NCI-H510A treated with DMSO at 0.1 percent for 48 hours (cell line): ENCODE data around the gene UNC93A.
"Not testable (repeated sequence)": the region's sequence is repeated elsewhere in the genome, so short reads cannot be mapped to it uniquely, and the experiment has no call there.

Experiments
- DNase-seq: peaks from one replicate; lab custom pipeline; 2025; lab: John Stamatoyannopoulos, UW

Gene UNC93A

DNA sequence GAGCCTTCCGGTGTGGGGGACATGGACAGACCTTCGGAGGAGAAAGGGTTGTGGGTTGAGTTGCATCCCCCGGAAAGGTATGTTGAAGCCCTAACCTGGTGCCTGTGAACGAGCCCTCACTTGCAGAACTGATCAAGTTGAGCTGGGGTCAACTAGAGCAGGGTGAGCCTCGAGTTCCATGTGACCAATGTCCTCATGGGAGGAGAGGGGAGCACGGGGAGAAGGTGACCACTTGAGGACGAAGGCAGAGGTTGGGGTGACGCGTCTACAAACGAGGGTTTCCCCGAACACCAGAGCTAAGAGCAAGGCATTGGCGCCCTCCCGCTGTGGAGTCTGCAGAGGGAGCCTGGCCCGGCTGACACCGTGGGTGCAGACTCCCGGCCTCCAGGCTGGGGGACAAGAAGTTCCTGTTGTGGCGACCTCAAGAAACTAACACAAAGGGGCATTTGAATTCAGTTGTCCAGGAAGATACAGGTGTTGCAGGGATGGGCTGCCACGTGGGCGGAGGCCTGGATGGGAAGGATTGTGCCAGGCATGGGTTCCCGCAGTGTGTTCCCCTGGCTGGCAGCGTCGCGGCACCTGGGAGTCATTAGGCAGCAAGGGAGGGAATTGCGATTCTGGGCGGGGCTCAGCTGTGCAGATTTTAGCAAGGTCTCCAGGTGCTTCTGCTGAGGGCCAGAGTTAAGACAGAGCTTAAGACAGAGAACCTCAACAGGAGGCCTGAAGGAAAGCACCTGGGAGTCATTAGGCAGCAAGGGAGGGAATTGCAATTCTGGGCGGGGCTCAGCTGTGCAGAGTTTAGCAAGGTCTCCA lies 20.4 kb upstream of the UNC93A start:
- no peak for DNase-seq

GRCh38 chr6:167272151-167272550 lies 19.0 kb upstream of the UNC93A start:
- no peak for DNase-seq

- no peak for DNase-seq
These were observed 18.3 kb upstream of the UNC93A start for GRCh38 chr6:167272696-167273379.

- no peak for DNase-seq
These were observed 16.8 kb upstream of the UNC93A start for GRCh38 chr6:167274270-167274669.

- no peak for DNase-seq
These were observed 16.1 kb upstream of the UNC93A start for GRCh38 chr6:167275001-167275400.

DNA sequence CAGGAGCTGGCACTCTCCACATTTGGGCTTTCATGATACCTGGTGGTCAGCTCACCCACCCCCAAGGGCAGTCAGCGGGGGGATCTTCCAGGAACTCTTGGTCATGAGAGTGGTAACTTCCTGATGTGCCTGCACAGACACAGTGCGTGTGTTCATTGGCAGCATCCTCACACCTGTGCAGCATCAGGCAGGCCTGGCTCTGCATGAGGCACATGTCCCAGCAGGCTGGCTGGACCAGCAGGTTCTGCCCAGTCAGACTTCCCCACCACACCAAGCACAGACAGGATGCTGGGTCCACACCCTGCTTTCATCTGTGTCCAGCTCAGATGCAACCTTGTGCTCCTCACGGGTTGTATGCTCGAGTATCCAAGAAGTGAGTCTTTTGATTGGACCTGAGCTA lies 15.7 kb upstream of the UNC93A start:
- DNase-seq = no peak

- DNase-seq = no peak
These were observed 14.2 kb upstream of the UNC93A start for GRCh38 chr6:167276772-167277533.

DNA sequence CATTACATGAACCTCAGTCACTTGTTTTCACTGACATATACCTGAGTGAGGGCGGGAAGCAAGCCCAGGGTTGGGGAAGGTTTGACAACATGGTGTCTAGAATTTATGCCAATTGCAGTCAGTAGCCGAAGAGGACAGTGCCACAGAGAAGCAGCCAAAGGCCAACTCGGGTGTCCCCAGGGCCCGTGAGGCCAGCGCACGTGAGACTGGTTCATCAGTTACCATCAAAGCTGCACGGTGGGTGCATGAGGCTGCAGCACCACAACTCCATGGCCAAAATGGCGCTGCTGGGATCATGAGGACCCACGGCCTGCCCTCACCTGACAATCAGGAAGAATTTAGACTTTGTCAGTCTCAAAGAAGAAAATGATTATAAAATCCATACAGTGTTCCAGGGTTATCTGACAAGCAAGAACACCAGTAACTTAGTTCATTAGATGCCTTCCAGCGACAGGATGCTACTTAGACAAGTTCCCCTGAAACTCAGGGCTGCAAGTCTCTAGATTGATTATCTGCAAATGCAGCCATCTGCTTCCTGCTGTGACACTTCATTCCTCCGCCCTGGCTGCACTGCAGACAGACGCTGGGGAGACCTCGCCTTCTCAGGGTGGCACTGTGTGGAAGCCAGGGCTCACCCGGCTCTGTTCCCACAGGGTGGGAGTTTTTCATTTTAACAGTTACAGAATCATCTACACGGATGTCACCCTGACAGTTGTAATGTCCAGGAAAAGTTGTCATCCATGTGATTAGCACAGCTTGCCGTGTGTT lies 12.8 kb upstream of the UNC93A start:
- not testable (repeated sequence) for DNase-seq

DNA sequence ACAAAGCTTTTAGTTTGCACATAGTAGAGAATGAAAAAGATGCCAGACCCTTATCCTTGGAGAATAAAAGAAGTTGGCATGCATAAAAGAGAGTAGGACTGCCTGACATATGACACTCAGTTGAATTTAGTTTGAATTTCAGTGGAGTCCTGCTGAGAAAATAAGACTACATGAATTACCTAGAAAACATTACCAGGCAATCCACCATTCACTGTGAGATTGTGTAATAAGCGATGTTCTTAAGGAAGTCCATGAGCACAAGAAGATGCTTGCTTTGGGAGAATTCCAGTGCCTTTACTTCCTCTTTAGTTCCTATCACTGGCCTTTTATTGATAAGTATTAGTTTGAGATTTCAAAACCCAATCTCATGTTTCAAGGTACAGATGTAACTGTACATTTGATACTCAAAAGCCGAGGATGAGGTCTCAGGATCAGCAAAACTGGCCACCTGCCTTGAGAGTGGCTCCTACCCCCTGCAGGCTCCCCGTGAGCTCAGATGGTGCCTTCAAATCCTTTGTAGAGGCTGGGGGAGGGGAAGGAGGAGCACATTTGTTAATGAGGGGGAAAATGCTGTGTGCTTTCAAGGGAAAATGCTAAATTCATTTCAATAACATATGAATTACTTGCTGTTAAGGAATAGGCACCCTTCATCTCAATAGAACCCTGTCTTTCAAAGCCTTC lies 11.2 kb upstream of the UNC93A start:
- DNase-seq = no peak

- DNase-seq = not testable (repeated sequence)
These were observed 10.6 kb upstream of the UNC93A start for GRCh38 chr6:167280466-167280865.

DNA sequence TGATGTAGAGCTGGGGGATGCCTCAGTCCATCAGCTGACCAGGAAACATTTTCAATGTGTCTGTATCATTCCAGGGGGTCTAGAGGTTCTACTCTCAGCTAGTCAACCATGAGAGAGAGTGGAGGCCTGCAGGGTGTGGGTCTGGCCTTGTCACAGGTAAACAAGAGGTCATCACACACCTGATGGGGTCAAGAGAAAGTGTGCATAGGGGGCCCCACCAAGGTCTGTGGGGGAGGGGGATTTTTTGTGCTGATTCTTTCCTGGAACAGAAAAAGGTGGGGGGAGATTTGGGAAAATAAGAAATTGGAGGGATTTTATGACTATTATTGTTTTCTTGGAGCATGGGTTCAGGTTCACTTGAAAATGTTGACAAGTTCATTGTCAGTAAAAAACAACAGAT lies 8.9 kb upstream of the UNC93A start:
- DNase-seq = no peak

GRCh38 chr6:167284565-167284964 lies 6.5 kb upstream of the UNC93A start:
- not testable (repeated sequence) for DNase-seq

- DNase-seq = no peak
These were observed 5.9 kb upstream of the UNC93A start for GRCh38 chr6:167285077-167285770.

DNA sequence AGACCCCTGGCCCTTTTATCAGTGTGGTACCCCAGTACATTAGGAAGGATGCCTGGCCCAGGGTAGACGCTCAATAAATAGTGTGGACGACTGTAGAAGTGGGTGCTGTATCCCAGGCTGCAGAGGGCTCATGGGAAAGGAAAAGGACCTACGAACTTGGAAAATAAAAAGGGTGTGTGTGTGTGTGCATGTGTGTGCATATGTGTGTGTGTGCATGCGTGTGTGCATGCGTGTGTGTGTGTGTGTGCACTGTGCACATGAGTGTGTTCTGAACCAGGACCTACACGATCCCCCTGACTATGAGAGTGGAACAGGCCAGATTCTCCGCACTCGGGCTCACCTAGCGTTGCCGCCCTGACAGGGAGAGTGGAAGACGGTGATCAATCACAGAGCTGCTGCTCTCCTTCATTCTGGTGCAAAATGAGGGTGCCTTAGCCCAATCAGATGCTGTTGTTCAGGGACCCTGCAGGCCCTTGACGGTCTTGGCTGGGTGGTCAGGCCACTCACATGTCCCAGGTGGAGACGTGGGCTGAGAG lies 3.5 kb upstream of the UNC93A start:
- DNase-seq = no peak

GRCh38 chr6:167288591-167289225 lies 2.4 kb upstream of the UNC93A start:
- peak; percentile 40 for DNase-seq

DNA sequence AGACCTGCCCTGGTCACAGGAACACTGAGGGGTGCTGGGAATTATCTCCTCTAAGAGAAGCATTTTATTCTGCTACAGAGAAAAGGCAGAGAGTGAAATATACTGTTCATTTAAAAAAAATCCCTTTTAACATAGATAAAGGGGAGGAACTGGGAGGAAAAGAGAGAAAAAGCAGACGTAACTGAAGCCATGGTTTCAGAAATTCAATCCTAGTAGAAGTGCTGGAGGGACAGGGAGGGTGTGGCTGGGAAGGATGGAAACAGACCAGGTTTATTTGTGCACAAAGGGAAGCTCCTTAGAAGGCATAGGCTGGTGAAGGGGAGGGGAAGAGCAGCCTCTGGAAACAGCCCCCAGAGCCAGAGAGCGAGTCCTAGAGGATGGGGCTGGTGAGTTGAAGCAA lies 1.8 kb upstream of the UNC93A start:
- not testable (repeated sequence) for DNase-seq

DNA sequence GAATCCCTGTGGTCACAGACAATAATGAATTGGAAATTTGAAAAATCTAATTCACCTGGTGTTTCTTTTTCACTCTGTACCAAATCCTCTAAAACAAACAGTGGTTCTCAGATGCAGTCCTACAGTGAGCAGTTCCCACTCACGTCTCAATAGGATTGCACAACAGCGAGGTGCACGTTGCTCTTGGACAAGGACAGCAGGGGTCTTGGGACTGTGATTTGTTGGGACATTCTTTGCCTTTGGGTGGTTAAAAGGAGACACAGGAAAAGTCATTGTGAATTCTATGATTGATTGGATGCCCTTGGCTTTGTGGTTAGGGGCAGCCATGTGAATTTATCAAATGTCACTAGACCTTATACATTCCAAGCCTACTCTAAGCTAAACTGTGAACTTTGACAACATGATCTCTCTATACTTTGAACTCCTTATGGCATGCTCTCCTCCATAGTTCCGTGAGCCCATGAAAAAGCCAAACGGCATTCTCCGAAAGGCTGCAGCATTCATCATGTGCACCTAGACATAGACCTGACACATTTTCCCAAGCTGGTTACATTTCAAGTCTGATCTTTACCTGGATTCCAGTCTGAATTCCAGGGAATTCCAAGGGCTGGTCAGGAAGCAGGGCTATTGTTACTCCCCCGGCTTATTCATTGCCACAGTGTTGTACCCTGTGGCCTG lies 647 bp downstream of the UNC93A start:
- no peak for DNase-seq

- no peak for DNase-seq
These were observed 1.4 kb downstream of the UNC93A start for GRCh38 chr6:167292301-167293087.
